ENCODE measurements around the gene CPN1. TPM values are rescaled to one million over a fixed set of nuclear protein-coding genes. Genes with fewer than 3 reads are reported as not detected.

The CPN1 gene
- total and polyA plus RNA-seq, 9 of the 15 experiments (the other 6 are each of a cell fraction or from before 2014, with no cell fraction given): 0.15 to 0.17 TPM; not detected in 7

DNA sequence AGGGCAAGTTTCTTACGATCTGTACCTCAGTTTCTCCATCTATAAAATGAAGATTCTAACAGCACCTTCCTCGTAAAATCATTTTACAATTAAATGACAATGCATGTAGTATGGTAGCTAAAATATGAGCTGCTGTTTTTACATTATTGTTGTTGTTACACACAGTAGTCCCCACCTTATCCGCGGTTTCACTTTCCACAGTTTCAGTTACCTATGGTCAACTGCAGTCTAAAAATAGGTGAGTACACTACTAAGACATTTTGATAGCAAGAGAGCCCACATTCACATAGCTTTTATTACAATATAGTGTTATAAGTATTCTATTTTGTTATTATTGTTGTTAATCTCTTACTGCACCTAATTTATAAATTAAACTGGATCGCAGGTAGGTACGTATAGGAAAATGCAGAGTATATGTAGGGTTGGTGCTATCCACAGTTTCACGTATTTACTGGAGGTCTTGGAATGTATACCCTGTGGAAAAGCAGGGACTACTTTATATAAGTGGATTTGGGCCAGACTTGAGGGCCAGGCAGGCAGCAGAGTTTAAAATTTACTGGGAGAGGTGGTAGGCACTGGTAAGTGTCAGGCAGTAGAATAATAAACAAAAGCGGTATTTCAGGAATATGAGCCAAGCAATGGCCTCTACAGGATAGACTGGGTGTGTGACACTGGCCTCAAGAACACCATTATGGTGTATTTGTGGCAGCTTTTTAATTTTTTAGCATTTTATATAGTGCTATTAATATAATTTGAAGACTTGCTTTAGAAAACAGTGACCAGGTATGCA lies 82.2 kb downstream of the CPN1 start (continued):
- TF ChIP-seq, protein P1, sequence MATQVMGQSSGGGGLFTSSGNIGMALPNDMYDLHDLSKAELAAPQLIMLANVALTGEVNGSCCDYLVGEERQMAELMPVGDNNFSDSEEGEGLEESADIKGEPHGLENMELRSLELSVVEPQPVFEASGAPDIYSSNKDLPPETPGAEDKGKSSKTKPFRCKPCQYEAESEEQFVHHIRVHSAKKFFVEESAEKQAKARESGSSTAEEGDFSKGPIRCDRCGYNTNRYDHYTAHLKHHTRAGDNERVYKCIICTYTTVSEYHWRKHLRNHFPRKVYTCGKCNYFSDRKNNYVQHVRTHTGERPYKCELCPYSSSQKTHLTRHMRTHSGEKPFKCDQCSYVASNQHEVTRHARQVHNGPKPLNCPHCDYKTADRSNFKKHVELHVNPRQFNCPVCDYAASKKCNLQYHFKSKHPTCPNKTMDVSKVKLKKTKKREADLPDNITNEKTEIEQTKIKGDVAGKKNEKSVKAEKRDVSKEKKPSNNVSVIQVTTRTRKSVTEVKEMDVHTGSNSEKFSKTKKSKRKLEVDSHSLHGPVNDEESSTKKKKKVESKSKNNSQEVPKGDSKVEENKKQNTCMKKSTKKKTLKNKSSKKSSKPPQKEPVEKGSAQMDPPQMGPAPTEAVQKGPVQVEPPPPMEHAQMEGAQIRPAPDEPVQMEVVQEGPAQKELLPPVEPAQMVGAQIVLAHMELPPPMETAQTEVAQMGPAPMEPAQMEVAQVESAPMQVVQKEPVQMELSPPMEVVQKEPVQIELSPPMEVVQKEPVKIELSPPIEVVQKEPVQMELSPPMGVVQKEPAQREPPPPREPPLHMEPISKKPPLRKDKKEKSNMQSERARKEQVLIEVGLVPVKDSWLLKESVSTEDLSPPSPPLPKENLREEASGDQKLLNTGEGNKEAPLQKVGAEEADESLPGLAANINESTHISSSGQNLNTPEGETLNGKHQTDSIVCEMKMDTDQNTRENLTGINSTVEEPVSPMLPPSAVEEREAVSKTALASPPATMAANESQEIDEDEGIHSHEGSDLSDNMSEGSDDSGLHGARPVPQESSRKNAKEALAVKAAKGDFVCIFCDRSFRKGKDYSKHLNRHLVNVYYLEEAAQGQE (IDR thresholded peaks at IDR 0.05; ENCODE audit: borderline replicate concordance): no peak
- TF ChIP-seq, protein P1 (CRISPR knock-in tag; IDR thresholded peaks at IDR 0.05; ENCODE audit: low read depth): no peak
- no peak for TF ChIP-seq ARID2 (IDR thresholded peaks at IDR 0.05)
- no peak for TF ChIP-seq PHF21A (IDR thresholded peaks at IDR 0.05; ENCODE audit: borderline replicate concordance, low read depth)

Data from K562 (cell line).